Epidermal melanocyte (primary cell): ENCODE measurements around the gene CDH12.
"Not testable (repeated sequence)": the region's sequence is repeated elsewhere in the genome, so short reads cannot be mapped to it uniquely, and the experiment has no call there.

Experiments
- DNase-seq: peaks from one replicate; pipeline ENCODE4 v3.0.0; 2011; ENCODE audit warnings: low spot score; ENCODE audit not compliant: insufficient read length

CDH12 gene

DNA sequence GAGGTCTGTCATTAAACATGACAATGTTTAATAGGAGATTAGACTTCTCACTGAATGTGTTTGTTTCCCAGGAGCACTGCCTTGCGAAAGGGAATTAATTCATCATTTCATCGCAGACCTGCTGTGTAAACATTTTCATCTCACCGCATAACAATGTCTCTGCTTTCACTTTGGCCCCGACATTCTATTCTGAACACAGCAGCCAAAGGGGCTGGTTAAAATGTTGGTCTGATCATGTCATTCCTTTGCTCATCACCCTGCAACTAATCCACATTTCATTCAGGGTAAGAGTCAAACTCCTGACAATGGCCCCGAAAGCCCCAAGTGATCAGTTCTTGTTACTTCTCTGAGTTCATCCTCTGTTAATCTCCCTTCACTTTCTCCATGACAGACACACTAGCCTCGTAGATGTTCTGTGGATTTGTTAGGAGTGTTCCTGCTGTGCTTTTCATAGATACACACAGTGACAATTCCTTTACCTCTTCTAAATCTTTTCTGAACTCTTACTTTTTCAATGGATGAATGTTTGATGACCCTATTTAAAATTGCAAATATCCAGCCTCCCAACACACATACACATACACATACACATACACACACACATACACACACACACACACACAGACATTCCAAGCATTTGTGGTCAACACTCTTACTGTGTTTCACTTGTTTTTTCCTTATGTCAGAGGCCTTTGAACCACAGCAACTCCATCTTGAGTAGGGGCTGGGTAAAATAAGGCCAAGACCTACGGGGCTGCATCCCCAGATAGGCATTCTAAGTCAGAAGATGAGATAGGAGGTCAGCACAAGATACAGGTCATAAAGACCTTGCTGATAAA is 688.0 kb downstream of the CDH12 start:
- DNase-seq: not testable (repeated sequence)

DNA sequence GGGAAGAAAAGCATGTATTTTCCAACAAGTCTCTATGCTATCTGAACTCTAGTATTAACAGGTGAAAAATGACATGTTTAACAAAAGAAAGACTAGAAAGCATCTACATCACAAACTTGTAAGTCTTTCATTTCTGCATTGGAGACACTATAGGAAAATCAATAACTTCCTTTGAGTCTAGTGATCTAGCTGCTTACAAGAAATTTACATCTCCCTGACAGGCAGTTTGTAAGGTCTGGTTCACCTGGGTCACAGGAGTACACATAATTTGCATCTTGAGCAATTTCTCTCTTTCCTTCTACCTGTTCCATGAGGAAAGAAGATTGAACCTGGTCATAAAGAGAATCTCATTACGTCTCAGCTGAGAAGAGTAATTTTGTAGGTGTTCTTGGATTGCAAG is 696.2 kb downstream of the CDH12 start:
- not testable (repeated sequence) for DNase-seq

DNA sequence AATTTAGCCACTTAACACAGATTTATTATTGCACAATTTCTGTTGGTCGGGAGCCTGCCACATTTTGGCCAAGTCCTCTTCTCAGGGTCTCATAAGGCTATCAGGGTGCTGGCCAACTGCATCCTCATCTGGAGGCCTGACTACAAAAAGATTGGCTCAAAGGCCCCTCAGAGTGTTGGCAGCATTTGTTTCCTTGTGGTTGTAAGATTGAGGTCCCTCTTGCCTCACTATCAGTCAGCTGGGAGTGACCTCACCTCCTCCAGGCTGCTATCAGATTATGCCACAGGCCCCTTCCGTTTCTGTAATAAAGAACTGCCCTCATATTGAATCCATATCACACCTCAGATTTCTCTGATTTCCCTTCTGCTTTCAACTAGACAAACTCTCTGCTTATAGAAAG is 698.4 kb downstream of the CDH12 start:
- DNase-seq: not testable (repeated sequence)

DNA sequence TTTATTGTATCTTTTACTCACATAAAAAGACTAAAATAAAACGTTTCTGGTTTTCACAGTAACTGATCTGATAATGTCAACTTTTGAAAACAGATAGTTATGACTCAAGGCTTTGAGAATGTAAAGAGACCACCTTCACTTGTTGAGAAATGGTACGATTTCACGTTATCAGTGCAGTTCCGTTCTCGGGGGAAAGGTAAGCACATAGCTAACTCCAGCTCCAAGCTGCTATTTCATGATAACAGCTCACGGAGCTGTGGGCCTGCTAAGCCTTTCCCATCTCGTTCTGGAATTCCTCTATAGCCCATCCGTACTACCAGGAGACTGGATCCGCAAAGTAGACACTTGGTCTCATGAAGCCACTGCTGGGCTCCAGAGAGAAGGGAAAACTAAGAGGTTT is 701.3 kb downstream of the CDH12 start:
- DNase-seq: not testable (repeated sequence)

DNA sequence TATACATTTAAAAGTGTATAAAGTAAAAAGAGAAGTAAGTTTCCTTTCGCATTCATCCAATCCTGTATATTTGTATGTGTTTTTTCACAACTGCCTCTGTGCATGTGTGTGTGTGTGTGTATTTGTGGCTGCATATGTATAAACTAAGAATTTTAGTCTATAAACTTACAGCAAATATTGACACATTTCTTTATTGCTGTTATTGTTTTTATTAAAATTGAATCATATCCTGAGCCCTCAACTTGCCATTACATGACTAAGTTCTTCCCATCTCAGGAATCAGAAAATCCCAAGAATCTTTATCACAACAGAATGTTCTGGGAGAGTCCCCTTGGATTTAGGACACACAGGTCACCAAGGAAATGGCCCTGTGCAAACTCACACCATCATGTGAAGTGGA is 712.7 kb downstream of the CDH12 start:
- DNase-seq: not testable (repeated sequence)

DNA sequence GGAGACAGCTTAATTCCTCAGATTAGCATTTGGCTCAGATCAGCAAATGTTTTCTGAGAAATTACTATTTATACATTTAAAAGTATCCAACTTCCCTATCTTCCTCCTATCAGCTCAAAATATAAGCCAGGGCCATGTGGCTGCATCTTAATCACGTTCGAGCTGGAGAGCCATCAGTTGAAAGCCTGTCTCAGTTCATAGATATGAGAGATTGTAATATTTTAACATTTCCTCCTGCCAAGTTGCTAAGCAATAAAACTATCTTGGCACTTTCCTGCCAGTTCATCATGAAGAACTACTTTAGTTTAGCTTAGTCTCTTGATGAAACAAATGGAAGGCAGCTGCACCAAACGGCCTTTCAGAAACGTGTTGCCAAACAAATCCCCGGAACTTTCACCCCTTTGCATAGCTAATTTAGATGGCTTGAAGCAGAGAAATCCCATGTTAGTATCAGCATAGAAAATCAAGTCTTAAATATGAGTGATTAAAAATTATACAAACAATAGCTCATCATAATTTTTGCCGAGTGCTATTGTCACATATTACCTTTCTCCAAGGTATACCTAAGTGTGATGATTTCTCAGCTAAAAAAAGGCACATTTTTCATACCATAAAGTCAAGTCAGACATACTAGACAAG is 713.4 kb downstream of the CDH12 start:
- DNase-seq: not testable (repeated sequence)

DNA sequence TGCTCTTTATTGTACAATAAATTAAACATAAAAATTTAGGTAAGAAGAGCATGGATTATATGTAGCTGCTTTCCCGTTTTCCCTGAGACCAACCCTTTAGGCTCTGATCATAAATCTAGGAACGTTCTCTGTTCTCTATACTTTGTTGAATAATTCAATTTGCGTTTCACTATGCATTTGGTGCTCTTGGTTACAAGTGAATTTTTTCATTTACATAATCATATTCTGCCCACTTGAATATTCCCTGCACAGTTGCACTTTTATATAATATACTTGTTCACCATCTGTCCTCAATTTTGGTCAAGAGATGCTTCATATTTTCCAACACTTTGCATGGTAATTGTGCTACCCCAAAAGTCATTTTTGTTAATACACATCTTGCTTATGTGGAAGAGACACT is 741.8 kb downstream of the CDH12 start:
- DNase-seq: no peak

DNA sequence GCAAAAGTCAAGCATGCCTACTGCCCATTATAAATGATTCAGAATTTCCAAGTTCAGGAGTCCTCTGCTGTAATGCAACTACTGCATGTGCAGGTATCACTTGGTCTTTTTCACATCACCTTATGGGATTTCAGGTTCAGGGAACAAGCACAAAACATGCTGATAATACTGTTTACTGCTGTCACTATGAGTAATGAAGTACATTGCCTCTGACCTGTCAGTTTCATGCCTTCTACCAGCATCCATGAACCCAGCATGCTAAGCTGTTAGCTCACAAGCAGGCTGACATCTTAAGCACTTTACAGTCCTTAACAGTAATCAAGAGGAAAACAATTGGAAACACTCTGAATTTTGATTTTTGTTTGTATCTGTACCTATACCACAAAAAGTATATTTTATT is 743.8 kb downstream of the CDH12 start:
- no peak for DNase-seq

DNA sequence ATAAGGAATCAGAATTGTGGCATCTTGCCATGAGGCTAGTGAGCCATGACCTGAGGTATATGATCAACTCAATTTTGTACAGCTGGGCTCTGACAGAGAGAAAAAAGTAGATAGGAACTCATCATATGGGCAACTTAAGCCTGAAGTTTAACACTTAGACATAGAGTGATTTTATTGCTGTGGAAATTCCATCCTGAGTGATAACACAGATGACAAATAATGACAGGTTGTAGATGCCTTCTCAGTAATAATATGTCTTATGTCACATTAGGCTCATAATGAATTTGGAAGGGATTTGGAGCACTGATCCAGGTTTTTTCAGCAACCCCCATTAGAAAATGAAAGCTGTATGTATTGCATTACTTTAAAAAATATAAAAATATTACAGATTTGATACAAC is 744.6 kb downstream of the CDH12 start:
- DNase-seq: no peak

DNA sequence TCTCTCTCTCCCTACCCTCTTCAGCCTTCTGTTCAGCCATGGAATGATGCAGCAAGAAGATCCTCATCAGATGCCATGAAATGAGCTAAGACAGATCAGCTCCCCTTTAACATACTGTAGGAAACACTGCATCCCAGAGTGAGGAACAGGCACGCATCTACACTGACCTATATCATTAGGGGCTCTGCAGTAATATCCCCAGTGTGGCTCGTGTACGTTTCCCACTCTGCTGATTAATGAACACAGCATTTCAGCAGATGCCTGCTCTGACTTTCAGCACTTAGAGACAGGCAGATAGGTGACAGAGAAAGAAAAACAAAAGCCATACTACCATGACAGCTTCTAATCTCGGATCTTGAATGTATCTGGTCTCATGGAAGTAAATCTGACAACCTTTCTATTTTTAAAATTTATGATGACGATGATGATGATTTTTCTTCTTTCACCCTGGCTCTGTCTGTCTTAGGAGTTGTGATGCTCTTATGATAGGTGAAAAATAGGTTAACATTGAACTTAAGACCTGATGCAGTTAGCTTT is 750.3 kb downstream of the CDH12 start:
- no peak for DNase-seq

DNA sequence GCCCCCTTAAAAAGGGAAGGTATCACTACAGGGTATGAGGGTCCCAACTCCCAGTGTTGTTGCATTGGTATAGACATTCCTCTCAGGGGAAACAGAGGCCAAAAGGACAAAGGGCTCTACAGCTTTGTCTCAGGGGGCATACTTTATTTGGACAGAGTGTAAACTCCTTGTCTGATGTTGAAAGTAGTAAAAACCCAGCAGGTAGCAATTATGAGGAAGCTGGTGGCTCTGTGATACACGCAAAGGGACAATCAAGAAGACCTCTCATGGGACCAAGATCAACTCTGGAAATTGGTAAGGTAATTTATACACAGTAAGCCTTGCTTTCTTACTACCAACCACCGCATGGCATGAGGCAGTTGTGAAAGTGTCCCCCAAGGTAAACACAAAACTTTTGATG is 764.6 kb downstream of the CDH12 start:
- no peak for DNase-seq

DNA sequence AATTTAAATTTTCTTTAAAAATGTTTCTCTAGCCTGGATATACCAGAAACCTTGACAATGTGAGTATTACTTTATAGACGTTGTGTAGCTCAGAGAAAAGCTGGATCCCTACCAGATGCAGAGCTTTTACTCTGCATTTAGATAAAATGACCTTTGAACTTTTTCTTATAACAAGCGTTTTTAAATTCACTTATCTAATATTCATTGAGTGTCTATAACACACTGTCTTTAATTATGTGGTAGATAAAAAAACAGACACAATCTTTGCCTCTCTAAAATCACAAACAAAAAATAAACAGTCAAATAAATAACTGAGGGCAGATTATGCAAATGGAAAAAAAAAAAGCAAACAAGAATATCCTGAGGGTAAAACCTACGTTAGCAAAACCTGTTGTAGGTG is 773.6 kb downstream of the CDH12 start:
- no peak for DNase-seq

DNA sequence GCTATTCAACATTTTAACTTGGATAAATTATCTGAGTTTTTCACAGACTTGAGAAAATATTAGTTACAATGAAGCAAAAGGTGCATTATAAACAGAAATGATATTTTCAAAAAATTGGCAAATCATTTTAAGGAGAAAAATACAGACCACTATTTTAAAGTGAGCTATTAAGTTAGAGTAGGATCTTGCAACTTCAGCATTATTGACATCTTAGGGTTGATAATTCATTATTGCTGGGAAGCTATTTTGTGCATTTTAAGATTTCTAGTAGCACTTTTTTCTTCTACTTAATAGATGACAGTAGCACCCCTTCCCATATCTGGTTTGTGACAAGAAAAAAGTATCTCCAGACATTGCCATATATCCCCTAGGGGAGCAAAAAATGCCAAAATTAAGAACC is 774.1 kb downstream of the CDH12 start:
- no peak for DNase-seq

DNA sequence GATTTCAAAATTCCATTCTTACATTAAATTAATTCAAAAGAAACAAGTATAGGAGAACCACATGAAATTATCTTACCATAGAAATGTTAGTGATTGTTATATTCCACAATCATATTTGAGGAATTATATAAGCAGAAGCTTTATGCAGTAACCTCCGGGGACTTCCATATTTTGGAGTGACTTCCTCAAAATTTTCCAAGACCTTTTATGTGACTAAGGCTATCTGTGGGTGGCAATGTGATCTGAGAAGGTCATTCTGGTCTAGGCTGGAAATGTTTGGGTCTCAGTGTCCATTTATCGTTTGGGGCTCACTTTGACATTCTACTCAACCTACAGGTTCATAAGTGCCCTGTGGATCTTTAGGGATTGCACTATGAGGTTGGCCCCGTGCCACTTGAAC is 776.6 kb downstream of the CDH12 start:
- no peak for DNase-seq

DNA sequence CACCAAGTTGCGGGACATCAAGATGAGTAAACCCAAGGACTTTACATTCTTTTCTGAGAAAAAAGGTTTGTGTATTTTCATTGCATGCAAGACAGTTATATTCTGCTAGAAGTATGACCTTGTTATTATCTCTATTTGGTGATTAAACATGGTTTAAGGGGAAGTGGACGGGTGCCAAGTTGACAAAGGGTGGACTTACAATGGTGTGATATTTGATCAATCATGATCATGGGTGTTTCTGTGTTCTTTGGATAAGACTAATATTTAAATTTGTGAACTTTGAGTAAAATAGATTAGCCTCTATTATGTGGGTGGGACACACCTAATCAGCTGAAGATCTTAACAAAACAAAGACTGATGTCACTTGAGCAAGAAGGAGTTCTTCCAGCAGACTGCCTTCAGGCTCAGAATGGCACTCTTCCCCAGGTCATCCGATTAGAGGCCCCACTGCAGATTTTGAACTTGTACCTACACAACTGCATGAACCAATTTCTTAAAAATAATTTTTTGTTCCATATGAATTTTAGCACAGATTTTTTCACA is 782.9 kb downstream of the CDH12 start:
- no peak for DNase-seq

DNA sequence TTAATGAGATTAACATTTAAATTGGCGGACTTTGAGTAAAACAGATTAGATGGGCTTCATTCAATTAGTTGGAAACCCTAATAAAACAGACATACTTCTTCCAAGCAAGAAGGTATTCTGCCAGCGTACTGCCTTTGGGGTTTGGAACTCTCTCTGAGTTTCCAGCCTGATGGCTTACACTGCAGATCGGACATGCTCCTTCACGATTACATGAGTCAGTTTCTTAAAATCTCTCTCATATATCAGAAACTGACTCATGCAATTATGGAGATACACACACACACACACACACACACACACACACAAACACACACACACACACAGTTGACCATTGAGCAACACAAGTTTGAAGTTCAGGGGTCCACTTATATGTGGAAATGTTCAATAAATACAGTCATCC is 789.4 kb downstream of the CDH12 start:
- no peak for DNase-seq

DNA sequence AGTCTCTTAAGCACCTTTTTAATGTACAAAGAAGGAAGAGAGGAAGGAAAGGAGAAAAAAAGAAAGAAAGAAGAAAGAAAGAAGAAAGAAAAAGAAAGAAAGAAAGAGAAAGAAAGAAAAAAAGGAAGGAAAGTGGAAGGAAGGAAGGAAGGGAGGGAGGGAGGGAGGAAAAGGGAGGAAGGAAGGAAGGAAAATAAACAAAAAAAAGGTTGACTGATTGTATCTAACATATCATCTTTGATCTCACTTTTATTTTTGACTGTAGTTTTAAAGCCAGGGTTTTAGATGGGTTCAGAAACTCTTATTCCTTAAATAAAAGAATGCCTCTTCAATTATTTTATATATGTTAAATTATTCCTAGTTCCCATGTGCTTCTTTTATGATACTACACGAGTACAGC is 794.5 kb downstream of the CDH12 start:
- no peak for DNase-seq

DNA sequence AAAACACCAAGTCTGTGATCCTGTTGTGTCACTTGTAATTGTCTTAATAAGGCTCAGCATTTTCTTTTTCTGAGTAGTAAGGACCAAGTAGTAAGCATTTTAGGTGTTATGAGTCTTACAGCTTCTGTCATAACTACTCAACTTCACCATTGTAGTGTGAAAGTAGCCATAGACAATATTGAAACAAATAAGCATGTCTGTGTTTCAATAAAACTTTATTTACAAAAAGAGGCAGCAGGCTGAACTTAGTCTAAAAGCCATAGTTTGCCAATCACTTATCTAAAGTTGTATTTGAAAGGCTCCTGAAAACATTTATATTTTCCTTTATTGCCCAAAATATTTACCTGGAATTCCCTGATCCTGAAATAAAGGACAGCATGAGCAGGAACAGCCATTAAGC is 796.1 kb downstream of the CDH12 start:
- DNase-seq: no peak

DNA sequence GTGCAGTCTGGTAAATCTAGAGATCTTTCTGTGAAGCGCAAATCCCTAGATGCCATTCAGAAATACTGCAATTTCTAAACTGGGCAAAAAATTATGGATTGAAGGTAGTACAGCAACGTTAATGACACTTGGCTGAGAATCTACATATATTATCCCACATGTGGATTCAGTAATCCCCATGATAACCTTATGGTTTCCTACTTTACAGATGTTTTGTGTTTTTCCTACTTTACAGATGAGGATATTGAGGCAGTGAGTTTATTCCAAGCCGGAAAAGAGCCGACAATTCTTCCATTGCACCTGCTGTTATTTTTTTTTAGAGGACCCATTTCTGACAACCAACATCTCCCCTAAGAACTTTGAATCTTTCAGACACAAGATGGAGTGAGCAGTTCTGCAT is 796.5 kb downstream of the CDH12 start:
- DNase-seq: no peak

DNA sequence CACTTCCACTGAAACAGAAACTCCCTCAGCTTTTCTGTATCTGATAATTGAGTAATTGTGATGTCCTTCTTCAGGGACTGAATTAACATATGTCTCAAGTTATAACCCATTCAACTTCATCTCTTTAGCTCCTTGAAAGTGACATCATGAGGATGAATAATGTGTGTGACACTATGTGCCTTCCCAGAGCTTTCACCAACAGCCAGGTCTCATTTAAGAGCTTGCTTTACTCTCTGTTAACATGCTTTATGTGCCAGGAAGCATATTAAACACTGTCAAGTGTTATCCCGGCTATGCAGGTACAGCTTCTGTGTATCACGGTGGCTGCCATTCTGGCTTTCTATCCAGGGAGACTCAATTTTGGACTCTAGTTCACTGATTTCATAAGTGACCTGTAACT is 799.9 kb downstream of the CDH12 start:
- DNase-seq: no peak

DNA sequence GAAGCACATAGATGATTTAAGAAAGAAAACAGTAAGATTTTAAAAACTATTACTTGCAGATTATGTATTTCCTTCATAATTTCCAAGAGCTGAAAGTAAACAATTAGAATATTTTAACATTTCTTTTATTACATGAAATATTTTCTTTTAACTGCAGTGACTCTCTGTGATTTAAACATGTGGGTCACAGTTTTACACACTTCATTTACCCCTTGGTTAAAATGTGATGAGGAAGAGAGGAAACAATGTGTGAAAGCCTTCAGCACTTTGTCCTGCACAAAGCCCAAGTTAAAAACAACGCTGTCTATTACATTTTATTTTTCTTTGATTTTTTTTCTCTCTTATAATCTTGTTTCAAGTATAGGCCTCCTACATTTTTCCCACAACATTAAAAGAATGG is 801.3 kb downstream of the CDH12 start:
- no peak for DNase-seq

DNA sequence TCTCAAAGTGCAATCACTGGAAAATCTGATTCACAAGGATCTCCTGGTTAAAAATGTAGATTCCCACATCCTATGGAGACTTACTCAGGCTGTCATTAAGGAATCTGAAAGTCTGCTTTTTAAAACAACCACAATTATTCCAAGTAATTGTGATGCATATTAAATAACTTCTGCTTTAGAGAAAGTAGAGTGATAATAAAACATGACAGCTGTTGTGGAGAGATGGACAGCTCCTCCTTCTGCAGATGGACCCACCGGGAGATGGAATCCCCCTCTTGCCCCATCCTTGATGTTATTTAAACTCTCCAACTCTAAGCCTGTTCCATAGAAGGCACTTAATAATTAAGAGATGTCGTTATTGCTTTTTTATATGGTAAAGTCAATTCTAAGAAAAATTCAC is 802.2 kb downstream of the CDH12 start:
- DNase-seq: no peak

DNA sequence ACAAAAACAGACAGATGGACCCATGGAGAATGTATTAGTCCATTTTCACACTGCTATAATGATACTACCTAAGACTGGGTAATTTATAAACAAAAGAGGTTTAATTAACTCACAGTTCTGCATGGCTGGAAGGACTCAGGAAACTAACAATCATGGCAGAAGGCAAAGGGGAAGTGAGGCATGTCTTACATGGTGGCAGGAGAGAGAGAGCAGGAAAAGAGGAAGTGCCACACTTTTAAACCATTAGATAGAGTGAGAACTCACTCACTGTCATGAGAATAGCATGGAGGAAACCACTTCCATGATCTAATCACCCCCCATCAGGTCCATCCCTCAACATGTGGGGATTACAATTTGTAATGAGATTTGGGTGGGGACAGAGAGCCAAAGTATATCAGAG is 808.9 kb downstream of the CDH12 start:
- DNase-seq: no peak
